Subcutaneous adipose tissue (tissue), 4 donors: Measurements from ENCODE around the gene GOLGA6B. TPM values are rescaled to one million over a fixed set of nuclear protein-coding genes. Genes with fewer than 3 reads are reported as not detected.

ENCODE experiments used
- total RNA-seq, 4 donors: library from RNA; depleted of rRNA; stranded (reverse); fragments of >200 nt; gene quantifications; one replicate each; pipeline ENCODE4 v1.1.0, GENCODE V29; 2016
- TF ChIP-seq, protein P1 (sequence below): fragments of 450-650 bp; IDR thresholded peaks from one replicate; pipeline ENCODE4 v1.5.1; 2016; ENCODE audit warnings: low read depth, mild to moderate bottlenecking, control low read depth, antibody characterized with exemption, moderate library complexity

The GOLGA6B gene
- total RNA-seq, 4 donors from 2014 or later: 0.75 TPM; not detected in 3

DNA sequence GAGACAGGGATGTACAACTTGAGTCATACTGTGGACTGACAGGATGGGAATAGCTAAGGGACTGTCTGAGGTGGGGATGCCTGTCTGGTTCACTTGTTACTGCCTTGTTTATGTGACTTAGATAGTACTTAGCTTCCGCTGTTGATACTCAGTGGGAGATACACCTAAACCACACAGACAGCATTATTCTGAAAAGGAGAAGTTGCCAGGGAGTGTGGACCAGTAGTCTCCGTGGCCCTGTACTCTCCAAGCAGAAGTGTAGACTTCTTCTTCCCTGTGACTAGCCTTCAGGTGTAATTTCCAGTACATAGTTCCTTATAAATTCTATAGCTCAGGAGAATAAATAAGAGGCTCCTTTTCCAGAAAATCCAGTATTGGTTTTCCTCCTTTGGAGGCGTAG is 26.4 kb downstream of the GOLGA6B start:
- TF ChIP-seq, protein P1, sequence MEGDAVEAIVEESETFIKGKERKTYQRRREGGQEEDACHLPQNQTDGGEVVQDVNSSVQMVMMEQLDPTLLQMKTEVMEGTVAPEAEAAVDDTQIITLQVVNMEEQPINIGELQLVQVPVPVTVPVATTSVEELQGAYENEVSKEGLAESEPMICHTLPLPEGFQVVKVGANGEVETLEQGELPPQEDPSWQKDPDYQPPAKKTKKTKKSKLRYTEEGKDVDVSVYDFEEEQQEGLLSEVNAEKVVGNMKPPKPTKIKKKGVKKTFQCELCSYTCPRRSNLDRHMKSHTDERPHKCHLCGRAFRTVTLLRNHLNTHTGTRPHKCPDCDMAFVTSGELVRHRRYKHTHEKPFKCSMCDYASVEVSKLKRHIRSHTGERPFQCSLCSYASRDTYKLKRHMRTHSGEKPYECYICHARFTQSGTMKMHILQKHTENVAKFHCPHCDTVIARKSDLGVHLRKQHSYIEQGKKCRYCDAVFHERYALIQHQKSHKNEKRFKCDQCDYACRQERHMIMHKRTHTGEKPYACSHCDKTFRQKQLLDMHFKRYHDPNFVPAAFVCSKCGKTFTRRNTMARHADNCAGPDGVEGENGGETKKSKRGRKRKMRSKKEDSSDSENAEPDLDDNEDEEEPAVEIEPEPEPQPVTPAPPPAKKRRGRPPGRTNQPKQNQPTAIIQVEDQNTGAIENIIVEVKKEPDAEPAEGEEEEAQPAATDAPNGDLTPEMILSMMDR: no peak

DNA sequence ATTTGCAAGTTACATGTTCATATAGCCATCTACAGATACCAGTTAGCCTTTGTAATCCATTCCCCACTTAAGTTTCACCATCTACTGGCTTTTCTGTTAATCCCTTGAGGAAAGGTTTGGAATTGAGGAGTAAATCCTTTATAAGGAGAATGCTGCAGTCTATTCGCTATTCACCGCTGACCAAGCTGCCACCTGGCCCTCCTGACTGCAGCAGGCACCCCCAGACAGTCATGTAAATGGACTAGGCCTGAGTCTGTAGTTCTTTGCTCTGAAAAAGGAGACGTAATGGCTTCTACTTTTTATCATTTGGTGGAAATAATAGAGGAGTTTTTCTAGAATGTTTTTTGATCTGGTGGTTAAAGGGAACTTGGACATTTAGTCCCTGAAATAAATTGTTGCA is 28.3 kb downstream of the GOLGA6B start:
- TF ChIP-seq, protein P1: no peak

DNA sequence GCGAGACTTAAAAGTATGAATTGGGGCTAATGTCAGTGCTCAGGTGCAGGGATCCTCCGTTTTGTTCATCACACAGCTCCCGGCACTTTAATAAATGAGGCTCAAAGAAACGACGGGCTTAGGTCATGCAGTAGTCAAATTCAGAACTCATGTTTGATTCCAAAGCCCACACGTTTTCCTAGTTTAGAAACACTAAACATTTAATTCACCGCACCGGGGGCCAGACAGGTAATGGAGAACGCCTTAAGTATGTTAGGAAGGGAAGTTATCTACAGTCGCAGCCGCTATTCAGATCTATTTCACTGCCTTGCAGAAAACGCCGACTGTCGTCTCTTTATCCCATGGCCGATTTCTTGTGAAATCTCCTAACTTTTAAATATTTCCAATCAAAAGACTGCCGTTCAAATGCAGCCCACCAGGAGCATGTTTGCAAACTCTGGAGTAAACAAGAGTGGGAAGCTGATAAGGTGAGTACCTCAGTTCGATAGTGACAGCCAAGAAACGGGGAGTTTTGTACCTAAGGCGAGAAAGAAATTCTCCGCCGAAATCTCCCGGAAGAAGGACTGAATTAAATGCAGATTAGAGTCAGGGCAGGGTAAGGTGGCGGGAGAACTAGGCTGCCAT is 30.9 kb downstream of the GOLGA6B start:
- TF ChIP-seq, protein P1: no peak

DNA sequence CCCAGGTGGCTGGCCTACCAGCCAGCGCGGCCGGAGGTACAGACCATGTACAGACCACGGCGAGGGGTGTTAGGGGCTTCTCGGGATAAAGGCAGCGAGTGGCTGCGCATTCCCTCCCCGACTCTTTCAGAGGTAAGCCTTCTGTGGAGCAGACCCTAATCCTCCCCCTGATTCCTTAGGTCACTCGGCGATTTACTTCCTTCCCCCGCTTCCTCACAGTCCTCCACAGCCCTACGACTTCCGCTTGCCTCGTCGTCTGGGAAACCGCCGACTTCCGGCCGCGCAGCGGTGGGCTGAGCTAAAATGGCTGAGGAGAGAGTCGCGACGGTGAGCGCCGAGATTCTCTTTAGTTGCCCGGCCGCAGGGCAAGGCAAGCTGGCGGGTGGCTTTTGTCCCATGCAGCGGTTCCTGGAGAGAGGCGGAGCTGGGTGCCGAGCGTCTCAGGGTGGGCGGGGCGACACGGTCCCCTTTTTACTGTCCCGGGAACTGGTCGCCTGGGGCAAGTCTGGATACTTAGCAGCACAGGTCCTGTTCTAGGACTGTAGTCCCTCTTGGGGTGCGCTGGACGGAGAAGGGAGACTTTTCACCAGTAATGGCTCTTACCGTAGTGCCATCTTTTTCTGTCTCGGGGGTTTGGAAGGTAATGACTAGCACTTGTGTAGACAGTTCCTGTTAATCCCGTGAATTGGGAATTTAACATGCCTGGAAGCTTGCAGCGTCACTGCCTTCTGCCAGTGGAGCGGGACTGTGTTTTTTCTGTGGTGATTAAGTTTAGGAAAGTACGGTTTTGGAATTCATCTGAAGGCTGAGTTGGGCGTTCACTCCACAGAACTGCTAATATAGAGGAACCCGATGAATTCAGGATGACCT is 31.7 kb downstream of the GOLGA6B start, which contains the start of the genes BBS4 and HIGD2B:
Gene BBS4, plus strand, starts transcription at position 283 of the 870 bp plus-strand sequence. Its CDS starts 21 bp downstream, at position 304.
Gene HIGD2B, minus strand, starts transcription at position 258 of the 870 bp plus-strand sequence. CDS start 9,808 bp downstream, outside the sequence.
- TF ChIP-seq, protein P1: no peak

DNA sequence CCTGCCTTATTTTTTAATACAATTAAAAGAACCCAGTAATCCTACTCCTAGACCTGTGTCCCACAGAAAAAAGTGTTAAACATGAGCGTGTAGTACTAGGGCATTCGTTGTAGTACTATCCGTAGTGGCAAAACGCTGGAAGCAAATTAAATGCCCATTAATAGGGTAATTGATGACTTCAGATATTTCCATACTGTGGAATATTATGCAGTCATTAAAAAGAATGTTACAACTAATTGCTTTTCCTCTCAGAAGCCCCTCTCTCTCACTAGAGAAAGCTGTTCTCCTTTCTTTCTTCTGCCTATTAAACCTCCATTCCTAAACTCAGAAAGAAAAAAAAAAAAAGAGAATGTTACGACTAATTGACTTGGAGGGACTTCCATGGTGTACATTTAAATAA is 34.2 kb downstream of the GOLGA6B start:
- TF ChIP-seq, protein P1: no peak

DNA sequence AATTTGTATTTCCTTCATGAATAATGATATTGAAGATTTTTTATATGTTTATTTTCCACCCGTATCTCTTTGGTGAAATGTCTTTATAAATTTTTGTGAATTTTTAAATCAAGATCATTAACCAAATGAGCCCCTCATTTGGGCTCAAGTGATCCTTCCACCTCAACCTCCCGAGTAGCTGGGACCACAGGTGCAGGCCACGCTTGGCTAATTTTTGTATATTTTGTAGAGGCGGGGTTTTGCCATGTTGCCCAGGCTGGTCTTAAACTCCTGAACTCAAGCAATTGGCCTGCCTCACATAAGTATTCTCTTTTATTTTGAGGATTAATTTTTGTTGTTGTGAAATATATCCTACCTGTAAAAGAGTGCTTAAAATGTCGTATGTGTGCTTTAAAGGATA is 36.4 kb downstream of the GOLGA6B start:
- TF ChIP-seq, protein P1: no peak

DNA sequence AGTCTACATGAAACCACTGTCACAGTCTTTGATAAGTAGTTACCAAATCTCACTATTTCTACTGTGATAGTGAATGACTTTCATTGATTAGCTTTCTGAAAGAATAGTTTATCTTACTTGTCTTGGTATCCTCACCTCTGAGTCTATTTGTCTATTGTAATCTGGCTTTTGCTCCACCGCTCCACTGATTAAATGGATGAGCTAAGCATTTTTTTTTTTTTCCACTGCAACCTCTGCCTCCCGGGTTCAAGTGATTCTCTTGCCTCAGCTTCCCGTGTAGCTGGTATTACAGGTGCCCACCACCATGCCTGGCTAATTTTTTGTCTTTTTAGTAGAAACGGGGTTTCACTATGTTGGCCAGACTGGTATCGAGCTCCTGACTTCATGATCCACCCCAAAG is 44.4 kb downstream of the GOLGA6B start:
- TF ChIP-seq, protein P1: no peak
